Cerebellar nuclear complex (tissue), 1 donor: Measurements from ENCODE around the gene MFGE8.

Experiments used
- DNase-seq, 2 experiments: peaks; one replicate each; lab custom pipeline; 2025; lab: John Stamatoyannopoulos, UW

Gene MFGE8

DNA sequence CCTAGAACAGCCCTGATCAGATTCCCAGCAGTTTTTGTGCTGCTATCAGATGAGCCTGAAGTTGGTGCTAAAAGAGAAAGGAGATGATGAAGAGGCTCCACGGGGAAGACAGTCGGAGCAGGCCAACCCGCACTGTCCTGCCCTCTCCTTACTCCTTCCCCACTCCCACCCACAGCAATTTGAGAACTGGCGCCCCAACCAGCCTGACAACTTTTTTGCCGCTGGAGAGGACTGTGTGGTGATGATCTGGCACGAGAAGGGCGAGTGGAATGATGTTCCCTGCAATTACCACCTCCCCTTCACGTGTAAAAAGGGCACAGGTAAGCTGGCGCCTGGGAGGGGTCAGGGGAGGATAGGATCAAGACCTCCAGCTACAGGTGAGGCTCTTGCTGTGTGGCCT lies 40.5 kb downstream of the MFGE8 start:
- DNase-seq: no peak

DNA sequence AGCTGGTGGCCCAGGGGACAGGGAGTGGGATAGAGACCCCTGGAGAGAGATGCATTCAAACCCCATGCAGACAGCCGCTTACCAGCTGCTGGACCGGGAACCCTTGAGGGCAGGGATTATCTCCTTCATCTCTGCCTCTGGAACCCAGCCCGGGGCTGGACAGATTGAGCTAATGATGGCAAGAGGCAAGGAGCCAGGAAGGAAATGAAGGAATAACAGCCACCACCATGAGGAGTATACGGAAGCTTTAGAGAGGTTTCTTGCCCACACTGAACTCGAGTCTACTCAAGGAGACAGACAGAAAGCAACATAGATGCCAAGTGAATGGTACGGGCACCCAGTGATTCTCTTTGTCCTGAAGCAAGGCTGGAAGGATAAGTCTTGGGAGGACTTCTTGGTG lies 41.1 kb downstream of the MFGE8 start:
- DNase-seq: no peak

DNA sequence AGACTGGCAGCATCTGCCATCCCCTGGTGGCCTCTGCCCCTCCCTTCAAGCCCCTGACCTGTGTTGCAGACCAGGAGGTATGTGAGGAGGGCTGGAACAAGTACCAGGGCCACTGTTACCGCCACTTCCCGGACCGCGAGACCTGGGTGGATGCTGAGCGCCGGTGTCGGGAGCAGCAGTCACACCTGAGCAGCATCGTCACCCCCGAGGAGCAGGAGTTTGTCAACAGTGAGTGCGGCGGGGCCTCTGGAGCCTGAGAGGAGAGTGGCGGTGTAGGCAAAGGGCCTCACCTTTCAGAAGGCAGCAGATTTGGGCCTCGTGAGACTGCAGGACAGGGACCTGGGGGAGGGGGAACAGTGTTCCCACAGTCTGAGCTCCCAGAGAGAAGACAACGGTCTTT lies 41.9 kb downstream of the MFGE8 start:
- DNase-seq: no peak

DNA sequence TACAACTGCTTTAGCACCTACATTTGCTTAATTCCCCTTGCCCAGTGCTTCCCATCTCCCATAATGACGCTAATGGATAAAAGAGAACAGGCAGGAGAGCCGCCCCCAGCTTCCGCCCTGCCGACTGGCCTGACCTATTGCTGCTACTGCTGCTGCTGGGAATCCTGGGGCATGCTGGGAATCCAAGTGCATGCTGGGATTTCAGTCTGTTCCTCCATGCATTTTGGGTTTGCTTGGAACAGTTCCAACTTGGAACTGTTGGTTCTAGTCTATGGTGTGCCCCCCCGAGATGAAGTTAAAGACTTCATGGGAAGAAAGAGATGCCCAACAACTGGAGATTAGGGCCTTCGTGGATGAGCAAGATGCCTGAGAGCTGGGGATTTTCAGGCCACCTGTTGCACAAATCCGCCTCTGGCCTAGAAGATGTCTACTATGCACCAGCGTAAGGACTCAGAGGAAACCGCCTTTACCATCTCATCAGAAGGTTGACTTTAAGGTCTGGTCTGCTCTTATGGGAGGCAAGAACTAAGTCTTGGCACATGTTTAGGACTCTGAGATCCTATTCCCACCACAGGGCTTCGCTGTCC lies 46.8 kb downstream of the MFGE8 start:
- no peak for DNase-seq

DNA sequence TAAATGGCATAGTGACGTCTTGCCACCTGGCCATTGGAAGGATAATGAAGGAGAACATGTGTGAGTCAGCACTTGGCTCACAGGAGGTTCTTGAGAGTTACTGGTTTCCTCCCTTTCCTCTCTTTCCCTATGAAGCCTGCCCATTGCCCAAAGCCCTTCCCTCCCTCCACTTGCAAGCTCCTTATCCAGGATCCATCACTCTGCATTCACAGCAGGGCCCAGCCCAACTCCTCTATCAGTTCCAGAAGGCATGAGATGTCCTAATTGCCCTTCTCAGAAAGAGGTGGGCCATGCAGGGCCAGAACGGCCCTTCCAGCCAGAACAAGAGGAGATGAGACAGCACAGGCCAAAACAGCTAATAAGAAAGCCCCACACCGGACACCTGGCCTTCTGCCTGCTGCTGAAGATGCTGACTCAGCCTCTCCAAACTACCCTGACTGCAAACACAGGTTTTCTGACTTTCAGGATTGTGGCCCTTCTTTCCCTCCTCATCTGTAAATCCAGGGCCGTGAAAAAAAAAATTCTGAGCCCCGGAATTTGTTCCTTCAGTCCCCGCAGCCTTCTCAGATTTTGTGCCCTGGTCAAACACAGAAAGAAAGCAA lies 47.6 kb downstream of the MFGE8 start:
- no peak for DNase-seq

DNA sequence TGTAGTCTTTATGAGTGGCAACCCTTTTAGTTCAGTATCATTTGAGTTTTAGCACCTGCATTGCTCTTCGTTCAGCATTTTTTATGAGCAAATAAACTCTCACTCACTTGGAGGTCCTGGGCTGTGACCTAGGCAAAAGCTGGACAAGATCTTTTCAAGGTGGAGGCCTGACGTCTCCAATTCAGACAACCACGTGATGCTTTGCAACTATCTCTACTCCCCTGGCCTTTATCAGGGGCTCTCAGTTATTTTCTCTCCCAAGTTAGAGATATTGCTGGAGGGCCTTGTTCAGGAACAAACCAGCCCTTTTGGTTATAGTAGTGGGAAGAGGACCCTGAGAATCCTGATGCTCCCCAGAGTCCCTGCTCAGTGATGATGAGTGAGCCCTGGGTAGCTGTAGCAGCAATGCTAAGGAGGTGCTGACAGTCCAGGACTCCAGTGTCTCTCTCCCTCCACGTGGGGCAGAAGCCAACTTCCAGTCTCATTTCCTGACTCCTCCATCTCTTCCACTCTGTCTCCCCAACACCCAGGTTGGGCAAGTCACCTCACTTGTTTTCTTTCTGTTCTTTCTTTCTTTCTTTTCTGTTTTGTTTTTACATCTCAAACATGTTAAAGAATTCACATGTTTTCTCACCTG lies 48.2 kb downstream of the MFGE8 start:
- DNase-seq: no peak

DNA sequence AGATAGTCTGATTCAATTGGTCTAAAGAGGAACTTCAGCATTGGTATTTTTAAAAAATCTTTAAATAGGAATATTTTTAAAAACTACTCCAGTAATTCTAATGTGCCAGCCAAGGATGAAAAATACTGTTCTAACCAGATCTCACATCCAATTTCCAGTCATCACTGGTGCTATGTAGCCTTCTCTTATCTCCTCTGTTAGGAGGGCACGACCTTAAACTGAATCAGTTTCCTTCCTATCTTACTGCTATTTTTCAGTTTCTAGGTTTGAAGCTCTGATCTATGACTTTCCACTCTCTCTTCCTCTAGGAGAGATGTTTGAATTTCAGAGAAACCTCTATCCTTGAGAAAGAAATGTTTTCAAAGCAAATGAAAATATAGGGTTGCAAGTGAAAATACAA lies 49.8 kb downstream of the MFGE8 start:
- DNase-seq: no peak

DNA sequence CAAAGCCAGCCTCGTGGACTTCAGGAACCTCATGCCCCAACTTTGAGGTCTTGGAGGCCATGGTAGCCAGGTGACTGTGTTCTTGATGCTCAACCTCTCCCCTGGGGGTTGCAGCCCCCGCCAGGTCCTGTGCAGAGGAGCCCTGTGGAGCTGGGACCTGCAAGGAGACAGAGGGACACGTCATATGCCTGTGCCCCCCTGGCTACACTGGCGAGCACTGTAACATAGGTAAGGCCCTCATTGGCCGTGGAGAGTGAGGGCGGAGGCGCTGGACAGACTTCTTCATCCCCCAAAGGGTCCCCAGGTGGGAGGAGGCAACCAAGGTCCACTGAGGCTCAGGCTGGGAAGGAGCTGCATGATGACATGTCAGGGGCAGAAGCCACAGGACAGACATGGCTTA lies 53.0 kb downstream of the MFGE8 start:
- no peak for DNase-seq

DNA sequence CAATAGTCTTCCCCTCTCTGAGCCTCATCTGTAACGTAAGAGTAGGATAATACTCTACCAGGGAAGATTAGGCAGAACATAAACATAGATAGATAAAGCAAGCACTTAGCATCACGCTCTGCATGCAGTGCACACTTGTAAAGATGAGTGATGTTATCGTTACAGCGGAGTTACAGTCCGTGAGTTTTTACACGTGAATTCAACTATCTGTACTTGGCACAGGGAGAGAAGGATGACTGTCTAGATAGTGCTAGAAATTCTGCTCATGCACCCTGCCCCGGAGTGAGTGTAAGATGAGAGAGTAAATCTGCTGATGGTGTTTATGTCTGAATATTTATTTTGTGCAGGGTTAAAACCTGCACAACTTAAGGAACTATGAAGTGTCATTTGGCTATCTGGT lies 53.6 kb downstream of the MFGE8 start:
- no peak for DNase-seq

DNA sequence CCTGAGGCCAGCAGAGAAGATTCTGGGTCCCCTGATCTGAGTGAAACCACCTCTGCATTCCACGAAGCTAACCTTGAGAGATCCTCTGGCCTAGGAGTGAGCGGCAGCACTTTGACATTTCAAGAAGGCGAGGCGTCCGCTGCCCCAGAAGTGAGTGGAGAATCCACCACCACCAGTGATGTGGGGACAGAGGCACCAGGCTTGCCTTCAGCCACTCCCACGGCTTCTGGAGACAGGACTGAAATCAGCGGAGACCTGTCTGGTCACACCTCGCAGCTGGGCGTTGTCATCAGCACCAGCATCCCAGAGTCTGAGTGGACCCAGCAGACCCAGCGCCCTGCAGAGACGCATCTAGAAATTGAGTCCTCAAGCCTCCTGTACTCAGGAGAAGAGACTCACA lies 54.2 kb downstream of the MFGE8 start:
- no peak for DNase-seq

DNA sequence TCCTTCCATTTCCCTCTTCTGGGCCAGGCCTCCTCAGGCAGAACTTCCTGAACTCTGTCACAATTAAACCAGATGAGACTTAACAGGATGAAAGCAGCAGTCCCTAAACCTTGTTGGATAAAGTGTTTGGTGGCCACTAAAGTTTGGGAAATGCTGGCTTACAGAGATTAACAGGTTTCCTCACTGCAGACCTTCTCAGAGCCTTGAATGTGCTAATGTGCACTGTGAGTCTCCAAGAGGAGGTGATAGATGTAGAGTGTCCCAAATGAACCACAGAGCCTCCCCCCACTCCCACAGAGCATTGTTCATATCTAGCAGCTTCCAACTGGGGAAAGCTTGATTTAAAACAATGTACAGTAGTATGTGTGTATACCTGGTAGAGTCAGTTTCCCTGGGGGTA lies 60.7 kb downstream of the MFGE8 start:
- DNase-seq: no peak

DNA sequence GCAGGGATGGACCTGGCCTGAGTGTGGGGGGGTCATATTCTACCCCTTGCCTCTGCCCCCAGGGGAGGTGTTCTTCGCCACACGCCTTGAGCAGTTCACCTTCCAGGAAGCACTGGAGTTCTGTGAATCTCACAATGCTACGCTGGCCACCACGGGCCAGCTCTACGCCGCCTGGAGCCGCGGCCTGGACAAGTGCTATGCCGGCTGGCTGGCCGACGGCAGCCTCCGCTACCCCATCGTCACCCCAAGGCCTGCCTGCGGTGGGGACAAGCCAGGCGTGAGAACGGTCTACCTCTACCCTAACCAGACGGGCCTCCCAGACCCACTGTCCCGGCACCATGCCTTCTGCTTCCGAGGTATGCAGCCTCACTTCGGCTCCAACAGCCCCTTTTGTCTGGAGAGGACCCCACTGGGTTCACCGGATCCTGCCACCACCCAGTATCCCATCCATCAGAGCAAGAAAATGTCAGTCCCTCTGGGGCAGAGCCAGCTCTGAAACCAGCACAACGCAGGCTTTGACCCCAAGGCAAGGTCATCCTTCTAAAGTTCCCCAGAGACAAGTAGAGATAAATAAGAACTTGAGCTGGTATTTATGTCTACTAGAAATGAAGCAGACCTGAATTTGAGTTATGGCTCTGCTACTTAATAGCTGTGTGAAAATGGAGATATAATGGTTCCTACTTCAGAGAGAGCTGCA lies 63.7 kb downstream of the MFGE8 start:
- no peak for DNase-seq
